H9 (cell line): ENCODE data around the gene MLLT3. TPM values are rescaled to one million over a fixed set of nuclear protein-coding genes. Genes with fewer than 3 reads are reported as not detected.

Source experiments
- DNase-seq: peaks from one replicate; pipeline ENCODE4 v3.0.0-alpha.2; 2017
- H2AFZ ChIP-seq: one replicate; pipeline ENCODE4 v1.6.1; 2013; ENCODE audit warnings: mild to moderate bottlenecking, low read length, control low read depth, moderate library complexity
- H2AK5ac ChIP-seq: 2 replicates; pipeline ENCODE4 v1.6.1; 2013; ENCODE audit warnings: low read length, control low read depth, mixed read lengths; ENCODE audit not compliant: insufficient read length
- H2BK120ac ChIP-seq: one replicate; pipeline ENCODE4 v1.6.1; 2013; ENCODE audit warnings: low read depth, mild to moderate bottlenecking, low read length, control low read depth, inconsistent platforms; ENCODE audit not compliant: poor library complexity, severe bottlenecking
- H2BK12ac ChIP-seq: 2 replicates; pipeline ENCODE4 v1.6.1; 2013; ENCODE audit warnings: low read length, control low read depth, mixed read lengths, low read depth; ENCODE audit not compliant: insufficient read length
- H2BK15ac ChIP-seq: 2 replicates; pipeline ENCODE4 v1.6.1; 2013; ENCODE audit warnings: low read depth, low read length, control low read depth
- H2BK20ac ChIP-seq: one replicate; pipeline ENCODE4 v1.6.1; 2013; ENCODE audit warnings: low read depth, mild to moderate bottlenecking, low read length, control low read depth, inconsistent platforms; ENCODE audit not compliant: poor library complexity, severe bottlenecking
- H2BK5ac ChIP-seq: 2 replicates; pipeline ENCODE4 v1.6.1; 2013; ENCODE audit warnings: low read length, control low read depth, mixed read lengths; ENCODE audit not compliant: insufficient read length
- H3K14ac ChIP-seq: 2 replicates; pipeline ENCODE4 v1.6.1; 2013; ENCODE audit warnings: low read length, control low read depth; ENCODE audit not compliant: insufficient read depth
- H3K18ac ChIP-seq: 2 replicates; pipeline ENCODE4 v1.6.1; 2013; ENCODE audit warnings: low read depth, mild to moderate bottlenecking, mixed read lengths, low read length, control low read depth; ENCODE audit not compliant: insufficient read length
- H3K23ac ChIP-seq: 2 replicates; pipeline ENCODE4 v1.6.1; 2013; ENCODE audit warnings: low read length, control low read depth, mixed read lengths, low read depth; ENCODE audit not compliant: insufficient read length
- H3K23me2 ChIP-seq: 2 replicates; pipeline ENCODE4 v1.6.1; 2013; ENCODE audit warnings: low read depth, mild to moderate bottlenecking, mixed read lengths, low read length, control low read depth; ENCODE audit not compliant: insufficient read length, poor library complexity, severe bottlenecking
- H3K27ac ChIP-seq: 2 replicates; pipeline ENCODE4 v1.5.1; 2013; ENCODE audit warnings: low read length, control low read depth, mixed read lengths, low read depth; ENCODE audit not compliant: insufficient read length
- H3K27me3 ChIP-seq: 2 replicates; pipeline ENCODE4 v1.6.1; 2013; ENCODE audit warnings: low read length, control low read depth, inconsistent platforms; ENCODE audit not compliant: insufficient read depth
- H3K4ac ChIP-seq: 2 replicates; pipeline ENCODE4 v1.6.1; 2013; ENCODE audit warnings: low read depth, mild to moderate bottlenecking, control low read depth, inconsistent platforms, low read length, moderate library complexity
- H3K4me1 ChIP-seq: 2 replicates; pipeline ENCODE4 v1.6.1; 2013; ENCODE audit warnings: low read length, control low read depth, inconsistent platforms; ENCODE audit not compliant: insufficient read depth
- H3K4me2 ChIP-seq: 2 replicates; pipeline ENCODE4 v1.6.1; 2013; ENCODE audit warnings: low read length, control low read depth, mixed read lengths; ENCODE audit not compliant: insufficient read length, insufficient read depth
- H3K56ac ChIP-seq: 2 replicates; pipeline ENCODE4 v1.6.1; 2013; ENCODE audit warnings: low read depth, mild to moderate bottlenecking, mixed read lengths, low read length, control low read depth; ENCODE audit not compliant: insufficient read length
- H3K79me1 ChIP-seq: 2 replicates; pipeline ENCODE4 v1.6.1; 2013; ENCODE audit warnings: low read depth, mild to moderate bottlenecking, moderate library complexity, low read length, control low read depth, inconsistent platforms; ENCODE audit not compliant: insufficient read depth, poor library complexity, severe bottlenecking
- H3K79me2 ChIP-seq: 2 replicates; pipeline ENCODE4 v1.6.1; 2013; ENCODE audit warnings: low read length, control low read depth, inconsistent platforms; ENCODE audit not compliant: insufficient read depth
- H3K9ac ChIP-seq: 2 replicates; pipeline ENCODE4 v1.6.1; 2013; ENCODE audit warnings: low read length, control low read depth, mixed read lengths; ENCODE audit not compliant: insufficient read length; ENCODE audit errors: extremely low read depth
- H3K9me3 ChIP-seq: one replicate; pipeline ENCODE4 v1.6.1; 2013; ENCODE audit warnings: low read depth, low read length, inconsistent platforms; ENCODE audit not compliant: control insufficient read depth
- H3T11ph ChIP-seq: one replicate; pipeline ENCODE4 v1.6.1; 2013; ENCODE audit warnings: mild to moderate bottlenecking, low read length, control low read depth, inconsistent platforms
- H4K20me1 ChIP-seq: one replicate; pipeline ENCODE4 v1.6.1; 2013; ENCODE audit not compliant: control insufficient read depth, insufficient read length, insufficient read depth
- H4K5ac ChIP-seq: 2 replicates; pipeline ENCODE4 v1.6.1; 2013; ENCODE audit warnings: low read depth, mild to moderate bottlenecking, mixed read lengths, low read length, control low read depth; ENCODE audit not compliant: insufficient read length
- H4K8ac ChIP-seq: replicated peaks from 2 replicates; pipeline ENCODE4 v1.6.1; 2013; ENCODE audit warnings: low read length, control low read depth, mixed read lengths, low read depth; ENCODE audit not compliant: insufficient read length
- H4K91ac ChIP-seq: 2 replicates; pipeline ENCODE4 v1.6.1; 2013; ENCODE audit warnings: low read depth, mild to moderate bottlenecking, moderate library complexity, mixed read lengths, low read length, control low read depth; ENCODE audit not compliant: insufficient read length
- H3K27ac Mint-ChIP-seq, 3 experiments: 2 replicates in 2 of 3; 3 replicates in 1 of 3; pipeline ENCODE4 v1.8.0; 2020 to 2021; ENCODE audit warnings: mixed read lengths in 3 of 3, mild to moderate bottlenecking in 1 of 3, moderate library complexity in 1 of 3
- H3K27me3 Mint-ChIP-seq: 2 replicates; pipeline ENCODE4 v1.8.0; 2021; ENCODE audit warnings: low read depth, mild to moderate bottlenecking, moderate library complexity, mixed read lengths
- H3K36me3 Mint-ChIP-seq, 3 experiments: 2 replicates in 2 of 3; 3 replicates in 1 of 3; pipeline ENCODE4 v1.8.0; 2020 to 2021; ENCODE audit warnings: low read depth in 3 of 3, mixed read lengths in 3 of 3; ENCODE audit not compliant: insufficient read depth in 1 of 3
- H3K4me1 Mint-ChIP-seq, 2 experiments: 2 replicates each; pipeline ENCODE4 v1.8.0; 2020; ENCODE audit warnings: mixed read lengths in 2 of 2
- H3K4me3 Mint-ChIP-seq, 2 experiments: 2 replicates in 1 of 2; 3 replicates in 1 of 2; pipeline ENCODE4 v1.8.0; 2020 to 2021; ENCODE audit warnings: mild to moderate bottlenecking in 2 of 2, mixed read lengths in 2 of 2, moderate library complexity in 1 of 2
- H3K9me3 Mint-ChIP-seq, 2 experiments: 2 replicates in 1 of 2; 3 replicates in 1 of 2; pipeline ENCODE4 v1.8.0; 2020; ENCODE audit warnings: mild to moderate bottlenecking in 2 of 2, mixed read lengths in 2 of 2, moderate library complexity in 1 of 2
- WGBS: extraction: QIAGEN DNeasy Blood & Tissue Kit; methylation state at CpG from one replicate; pipeline ENCODE4 v1.1.7; 2013; ENCODE audit warnings: missing lambda C conversion rate, low lambda C conversion rate, mixed read lengths; ENCODE audit not compliant: insufficient read length; ENCODE audit errors: extremely low coverage; 5-methylcytosine and 5-hydroxymethylcytosine counted together
- total RNA-seq: library from RNA; stranded (reverse); gene quantifications from 2 replicates; pipeline ENCODE4 v1.2.1, GENCODE V29; 2021
- TF ChIP-seq, protein P1 (sequence below): fragments of 200-600 bp; sonication (generic); conservative IDR thresholded peaks from 3 replicates; pipeline ENCODE4 v1.8.0; 2021; ENCODE audit warnings: antibody characterized with exemption, mild to moderate bottlenecking

MLLT3 gene
- total RNA-seq, 1 experiment from 2014 or later: 3.9 TPM

DNA sequence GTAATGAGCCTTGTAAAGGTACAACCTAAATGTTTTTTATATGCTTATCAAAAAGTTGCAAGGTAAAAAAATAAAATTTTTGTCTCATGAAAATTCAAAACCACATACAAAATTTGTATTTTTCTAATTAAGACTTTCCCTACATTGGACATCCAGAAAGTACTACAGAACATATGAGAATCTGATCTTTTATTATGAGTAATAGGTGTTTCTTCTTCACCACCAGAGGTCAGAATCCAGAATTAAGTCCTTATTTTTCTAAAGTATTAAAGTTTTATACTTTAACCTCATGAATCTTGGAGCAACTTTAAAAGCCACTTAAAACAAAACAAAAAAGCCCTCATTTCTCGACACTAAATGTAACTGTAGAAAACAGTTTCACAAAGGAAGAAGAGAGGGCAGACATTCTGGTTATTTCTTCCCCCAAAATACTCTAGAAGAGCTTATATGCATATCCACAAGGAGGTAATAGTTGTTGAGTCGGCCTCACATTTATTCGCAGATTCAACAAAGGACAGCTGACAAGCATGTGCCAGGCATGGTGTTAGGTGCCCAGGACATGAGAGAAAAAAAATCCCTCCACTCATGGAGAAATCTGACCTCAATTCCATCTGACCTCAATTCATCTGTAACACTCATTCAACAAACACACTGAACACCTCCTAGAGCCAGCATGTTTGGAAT lies 69.3 kb downstream of the MLLT3 start:
- no peaks in the 10 kb centered on the region for H4K20me1 ChIP-seq
- H3K9ac ChIP-seq: no peak overlapping the region
- no peak overlapping the region for H2BK15ac ChIP-seq
- H3K4ac ChIP-seq: no peak overlapping the region
- H3K9me3 Mint-ChIP-seq: no peaks in the 10 kb centered on the region
- no peak overlapping the region for H4K8ac ChIP-seq
- no peak overlapping the region for H2BK20ac ChIP-seq
- H4K91ac ChIP-seq: no peak overlapping the region
- H2BK120ac ChIP-seq: no peak overlapping the region
- H3K79me1 ChIP-seq: no peaks in the 10 kb centered on the region
- H3K4me2 ChIP-seq: no peak overlapping the region
- H3K36me3 Mint-ChIP-seq: no peaks in the 10 kb centered on the region
- H2AFZ ChIP-seq: no peak overlapping the region
- no peak overlapping the region for H3K14ac ChIP-seq
- H3K18ac ChIP-seq: no peak overlapping the region
- H3K79me2 ChIP-seq: no peaks in the 10 kb centered on the region
- H4K5ac ChIP-seq: no peak overlapping the region
- no peaks in the 10 kb centered on the region for H3K9me3 ChIP-seq
- no peak overlapping the region for H3K27ac Mint-ChIP-seq
- no peak overlapping the region for H3T11ph ChIP-seq
- no peak overlapping the region for H2AK5ac ChIP-seq
- no peaks in the 10 kb centered on the region for H3K23me2 ChIP-seq
- no peak overlapping the region for H2BK12ac ChIP-seq
- peaks cover 4% of the 10 kb centered on the region; the same call in 1 of the 2 replicates for H3K4me1 ChIP-seq
- no CpG with 5 or more reads among the region's 3 CpGs for WGBS
- H2BK5ac ChIP-seq: no peak overlapping the region
- H3K23ac ChIP-seq: no peak overlapping the region
- H3K27me3 ChIP-seq: no peaks in the 10 kb centered on the region
- H3K27ac ChIP-seq: no peak overlapping the region
- no peak for DNase-seq
- H3K27me3 Mint-ChIP-seq: no peaks in the 10 kb centered on the region
- H3K4me1 Mint-ChIP-seq: peaks cover 16 to 34% of the 10 kb centered on the region in 2 experiments
- H3K56ac ChIP-seq: no peak overlapping the region
- TF ChIP-seq, protein P1, sequence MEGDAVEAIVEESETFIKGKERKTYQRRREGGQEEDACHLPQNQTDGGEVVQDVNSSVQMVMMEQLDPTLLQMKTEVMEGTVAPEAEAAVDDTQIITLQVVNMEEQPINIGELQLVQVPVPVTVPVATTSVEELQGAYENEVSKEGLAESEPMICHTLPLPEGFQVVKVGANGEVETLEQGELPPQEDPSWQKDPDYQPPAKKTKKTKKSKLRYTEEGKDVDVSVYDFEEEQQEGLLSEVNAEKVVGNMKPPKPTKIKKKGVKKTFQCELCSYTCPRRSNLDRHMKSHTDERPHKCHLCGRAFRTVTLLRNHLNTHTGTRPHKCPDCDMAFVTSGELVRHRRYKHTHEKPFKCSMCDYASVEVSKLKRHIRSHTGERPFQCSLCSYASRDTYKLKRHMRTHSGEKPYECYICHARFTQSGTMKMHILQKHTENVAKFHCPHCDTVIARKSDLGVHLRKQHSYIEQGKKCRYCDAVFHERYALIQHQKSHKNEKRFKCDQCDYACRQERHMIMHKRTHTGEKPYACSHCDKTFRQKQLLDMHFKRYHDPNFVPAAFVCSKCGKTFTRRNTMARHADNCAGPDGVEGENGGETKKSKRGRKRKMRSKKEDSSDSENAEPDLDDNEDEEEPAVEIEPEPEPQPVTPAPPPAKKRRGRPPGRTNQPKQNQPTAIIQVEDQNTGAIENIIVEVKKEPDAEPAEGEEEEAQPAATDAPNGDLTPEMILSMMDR: peak; percentile 40; the same call in 2 of the 3 replicates
- H3K4me3 Mint-ChIP-seq: no peak overlapping the region
